HG03457 (cell line): ENCODE results near the gene SLC2A11.
"Not testable (repeated sequence)": the region's sequence is repeated elsewhere in the genome, so short reads cannot be mapped to it uniquely, and the experiment has no call there.

Experiments used
- ATAC-seq: cut with Tn5 transposase; IDR thresholded peaks from one replicate; pipeline ENCODE4 v1.9.1; 2021; ENCODE audit warnings: moderate number of reproducible peaks; ENCODE audit not compliant: unreplicated experiment

SLC2A11 gene

DNA sequence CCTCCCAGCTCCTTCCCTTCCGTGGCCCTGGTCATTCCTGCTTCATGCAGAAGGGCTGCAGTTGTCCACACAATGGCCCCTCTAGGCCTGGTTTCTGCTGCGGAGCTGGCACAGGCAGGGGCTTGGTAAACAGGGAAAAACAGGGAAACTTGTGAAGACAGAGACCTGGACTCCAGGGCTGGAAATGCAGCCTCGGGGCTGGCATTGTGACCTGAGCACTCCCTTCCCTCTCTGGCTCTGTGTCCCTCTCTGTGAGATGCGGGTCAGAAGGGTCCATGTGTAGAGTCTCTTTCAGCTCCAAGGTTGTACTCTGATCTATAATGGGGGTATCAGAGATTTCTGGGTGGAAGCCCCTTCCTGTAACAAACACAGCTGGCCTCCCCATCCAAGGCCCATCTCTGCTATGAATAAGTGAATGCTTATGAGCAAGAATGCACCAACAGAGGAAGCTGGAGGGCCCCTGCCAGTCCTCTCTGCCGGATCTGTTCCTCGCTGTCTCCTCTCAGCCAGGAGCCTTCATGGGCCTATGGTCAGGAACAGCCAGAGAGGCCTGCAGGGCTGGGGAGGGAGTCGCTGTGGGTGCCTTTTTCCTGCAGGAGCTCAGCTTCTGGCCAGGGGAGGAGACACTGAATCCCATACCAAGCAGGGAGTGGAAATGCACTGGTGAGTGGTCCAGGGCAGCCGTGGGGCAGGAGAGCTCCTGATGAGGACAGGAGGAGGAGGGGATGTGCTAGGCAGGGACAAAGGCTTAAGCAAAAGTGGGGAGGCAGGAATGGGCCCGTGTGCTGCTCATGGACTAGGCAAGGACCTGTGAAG is 12.2 kb upstream of the SLC2A11 start:
- no peak for ATAC-seq

DNA sequence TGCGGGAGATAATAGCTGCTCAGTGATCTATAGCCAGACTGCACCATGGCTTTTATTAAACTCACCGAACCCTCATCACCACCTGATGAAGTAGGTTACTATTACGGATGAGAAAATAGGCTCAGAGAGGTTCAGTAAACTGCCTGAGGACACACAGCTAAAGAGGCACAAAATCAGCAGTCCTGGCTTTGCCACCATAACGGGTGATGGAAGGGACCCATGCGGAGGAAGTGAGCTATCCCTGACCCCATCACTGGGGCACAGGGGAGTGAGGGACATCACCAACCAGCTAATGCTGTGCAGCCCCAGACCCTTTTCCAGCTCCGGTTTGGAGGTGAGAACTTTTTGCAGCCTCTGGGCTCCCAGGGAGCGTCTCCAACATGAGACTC is 11.6 kb upstream of the SLC2A11 start:
- ATAC-seq: no peak

- no peak for ATAC-seq
Observed at GRCh38 chr22:23847310-23847920, 10.3 kb upstream of the SLC2A11 start.

GRCh38 chr22:23847991-23848864 is 9.4 kb upstream of the SLC2A11 start:
- no peak for ATAC-seq

DNA sequence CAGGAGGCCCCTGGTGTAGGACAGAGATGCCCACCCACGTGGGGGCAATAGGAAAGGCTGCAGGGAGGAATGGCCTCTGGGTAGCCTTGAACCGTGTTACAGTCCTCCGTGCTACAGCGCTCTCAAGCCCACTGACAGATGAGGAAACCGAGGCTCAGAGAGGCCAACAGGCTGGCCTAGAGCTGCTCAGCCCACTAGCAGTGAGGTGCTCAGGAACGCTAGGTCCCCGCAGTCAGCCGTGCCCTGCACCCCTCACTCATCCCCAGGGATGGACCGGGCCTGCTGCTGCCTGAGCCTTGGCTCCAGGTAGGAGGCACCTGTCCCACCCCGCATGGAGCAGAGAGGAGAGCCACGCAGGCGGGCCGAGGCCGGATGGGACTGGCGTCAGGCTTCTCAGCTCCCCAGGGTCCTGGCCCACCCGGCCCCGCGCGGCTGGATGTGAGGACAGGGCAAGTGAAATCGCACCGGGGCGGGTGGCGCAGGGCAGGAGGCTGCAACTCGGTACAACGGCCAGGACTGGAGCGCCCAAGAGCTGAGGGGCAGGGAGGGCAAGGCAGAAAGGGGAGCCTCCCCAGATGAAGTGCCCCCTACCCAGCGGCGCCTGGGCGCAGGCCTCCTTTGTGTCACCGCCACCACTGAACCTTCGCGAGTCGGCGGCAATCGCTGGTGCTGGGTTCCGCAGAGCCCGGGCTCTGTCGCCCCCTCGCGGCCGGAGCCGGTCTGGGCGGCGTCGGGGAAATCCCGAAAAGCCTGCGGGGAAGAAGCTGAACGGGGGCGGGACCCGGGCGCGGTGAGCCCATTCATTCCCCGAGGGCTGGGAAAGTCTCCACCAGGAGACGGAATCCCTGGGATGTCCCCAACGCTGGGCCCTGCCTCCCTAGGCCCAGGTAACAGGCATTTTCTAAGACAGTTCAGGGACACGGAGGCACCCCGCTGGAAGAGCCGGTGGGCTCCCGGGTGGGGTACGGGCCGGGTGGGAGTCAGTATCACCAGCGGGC is 8.4 kb upstream of the SLC2A11 start:
- no peak for ATAC-seq

GRCh38 chr22:23850136-23850611 is 7.5 kb upstream of the SLC2A11 start:
- peak; percentile 49 for ATAC-seq

DNA sequence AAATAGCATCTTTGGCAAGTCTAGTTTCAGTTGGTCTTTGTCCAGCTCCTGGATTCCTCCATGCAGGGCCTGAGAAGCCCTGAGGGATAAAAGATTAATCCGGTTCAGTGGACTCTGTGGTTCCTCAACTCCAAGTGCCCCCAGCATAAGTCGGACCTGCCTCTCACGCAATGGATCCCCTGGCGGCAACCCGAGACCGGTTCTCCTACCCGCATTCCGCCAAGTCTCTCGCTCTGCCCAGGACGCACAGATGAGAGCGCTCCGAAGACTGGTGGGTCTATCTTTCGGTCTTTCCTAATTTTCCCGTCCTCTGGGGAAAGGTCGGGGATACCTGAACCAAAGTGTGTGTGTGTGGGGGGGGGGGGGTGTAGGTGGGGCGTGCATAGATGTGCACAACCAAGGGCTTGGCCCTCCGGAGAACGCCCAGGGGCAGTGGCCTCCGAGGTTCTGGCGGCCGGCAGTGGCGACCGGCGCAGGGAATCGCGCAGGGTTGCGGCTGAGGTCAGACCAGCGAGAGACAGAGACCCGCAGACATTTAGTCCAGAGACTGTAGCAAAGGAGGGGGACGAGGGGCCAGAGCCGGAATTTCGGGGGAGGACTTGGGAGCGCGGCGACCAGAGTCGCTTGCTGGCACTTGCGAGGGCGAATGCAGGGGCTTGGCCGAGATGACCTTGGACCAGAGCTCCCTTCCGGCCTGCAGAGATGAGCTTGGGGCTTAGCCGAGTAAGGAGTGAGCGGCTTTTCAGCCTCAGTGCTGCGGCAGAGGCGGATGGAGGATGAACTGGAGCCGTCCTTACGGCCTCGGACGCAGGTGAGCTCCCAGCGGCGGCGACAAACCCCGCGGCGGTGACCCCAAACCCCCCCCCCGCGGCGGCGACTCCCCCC is 712 bp upstream of the SLC2A11 start:
- ATAC-seq: peak; percentile 30

DNA sequence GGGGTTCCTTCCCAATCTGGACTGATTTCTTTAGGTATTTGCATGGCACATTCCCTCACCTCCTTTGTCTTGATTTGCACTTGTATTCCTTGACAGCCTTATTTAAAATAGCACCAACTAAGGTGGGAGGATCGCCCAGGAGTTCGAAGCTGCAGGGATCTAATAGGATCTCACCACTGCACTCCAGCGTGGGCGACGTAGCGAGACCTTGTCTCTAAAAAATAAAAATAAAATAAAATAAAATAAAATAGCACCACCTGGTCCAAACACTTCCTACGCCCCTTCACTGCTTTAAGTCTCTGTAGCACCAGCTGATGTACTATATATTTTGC is 775 bp downstream of the SLC2A11 start:
- ATAC-seq: no peak

GRCh38 chr22:23859201-23859600 is 1.5 kb downstream of the SLC2A11 start:
- ATAC-seq: no peak

GRCh38 chr22:23860187-23860586 is 2.5 kb downstream of the SLC2A11 start:
- not testable (repeated sequence) for ATAC-seq

DNA sequence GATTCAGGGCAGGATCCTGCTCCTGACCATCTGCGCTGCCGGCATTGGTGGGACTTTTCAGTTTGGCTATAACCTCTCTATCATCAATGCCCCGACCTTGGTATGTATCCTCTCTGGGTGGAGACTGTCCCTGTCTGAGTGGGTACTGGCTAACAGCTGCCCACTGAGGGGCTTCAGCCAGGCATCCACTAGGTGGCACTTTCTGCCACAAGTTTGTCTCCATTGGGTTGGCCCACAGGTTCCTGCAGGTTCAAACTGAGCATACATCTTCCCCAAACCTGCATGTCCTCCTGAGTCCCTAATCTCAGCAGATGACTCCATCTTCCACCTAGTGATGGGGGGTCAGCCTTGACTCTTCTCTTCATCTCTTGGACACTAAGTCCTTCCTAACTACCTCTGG is 4.4 kb downstream of the SLC2A11 start:
- ATAC-seq: no peak

GRCh38 chr22:23864499-23865154 is 7.0 kb downstream of the SLC2A11 start:
- ATAC-seq: not testable (repeated sequence)

GRCh38 chr22:23868580-23868979 is 10.9 kb downstream of the SLC2A11 start:
- no peak for ATAC-seq

- no peak for ATAC-seq
Observed at GRCh38 chr22:23874871-23875270, 17.2 kb downstream of the SLC2A11 start.

GRCh38 chr22:23875801-23876200 is 18.1 kb downstream of the SLC2A11 start:
- ATAC-seq: no peak

DNA sequence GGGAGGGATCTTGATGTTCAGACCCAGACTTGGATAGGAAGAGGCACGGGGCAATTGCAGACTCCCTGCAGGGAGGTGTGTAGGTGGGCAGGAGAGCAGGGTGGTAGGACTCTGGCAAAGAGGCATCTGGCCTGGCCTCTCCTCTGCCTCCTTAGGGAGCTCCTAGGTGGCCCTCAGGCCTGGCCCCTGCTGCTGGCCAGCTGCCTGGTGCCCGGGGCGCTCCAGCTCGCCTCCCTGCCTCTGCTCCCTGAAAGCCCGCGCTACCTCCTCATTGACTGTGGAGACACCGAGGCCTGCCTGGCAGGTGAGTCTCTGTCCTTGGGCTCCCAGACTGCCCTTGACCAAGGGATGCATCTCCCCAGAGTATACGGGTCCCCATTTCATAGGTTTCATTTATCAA is 19.9 kb downstream of the SLC2A11 start:
- no peak for ATAC-seq

DNA sequence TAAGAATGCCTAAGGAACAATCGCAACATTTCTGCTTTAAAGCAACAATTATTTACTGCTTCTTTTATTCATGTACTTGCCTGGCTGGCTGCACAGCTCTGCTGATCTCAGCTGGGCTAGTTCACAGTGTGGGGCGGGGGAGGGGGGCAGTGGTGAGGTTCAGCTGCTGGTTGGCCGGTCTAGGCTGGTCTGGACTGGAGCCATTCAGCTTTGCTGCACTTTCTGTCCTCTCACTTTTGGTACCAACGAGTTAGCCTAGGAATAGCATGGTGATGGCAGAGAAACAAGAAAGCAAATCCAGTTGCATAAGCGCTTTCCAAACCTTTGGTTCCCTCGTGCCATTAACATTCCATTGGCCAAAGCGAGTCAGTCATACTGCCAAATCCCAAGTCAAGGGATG is 20.5 kb downstream of the SLC2A11 start:
- ATAC-seq: no peak

- ATAC-seq: no peak
Observed at GRCh38 chr22:23882370-23882769, 24.7 kb downstream of the SLC2A11 start.

DNA sequence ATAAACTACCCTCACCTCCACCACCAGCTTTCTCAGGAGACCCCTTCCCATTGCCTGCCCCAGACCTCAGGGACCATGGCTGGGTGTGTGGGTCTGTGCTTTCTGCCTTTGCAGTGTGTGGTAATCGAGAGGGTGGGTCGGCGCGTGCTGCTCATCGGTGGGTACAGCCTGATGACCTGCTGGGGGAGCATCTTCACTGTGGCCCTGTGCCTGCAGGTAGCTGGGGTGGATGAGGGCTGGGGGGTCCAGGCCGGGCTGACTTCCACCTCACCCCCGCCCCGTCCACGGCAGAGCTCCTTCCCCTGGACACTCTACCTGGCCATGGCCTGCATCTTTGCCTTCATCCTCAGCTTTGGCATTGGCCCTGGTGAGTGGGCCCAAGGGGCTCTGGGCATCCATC is 26.0 kb downstream of the SLC2A11 start:
- no peak for ATAC-seq
